ENCODE measurements around the gene MLNR. TPM values are rescaled to one million over a fixed set of nuclear protein-coding genes. Genes with fewer than 3 reads are reported as not detected.

Gene MLNR
- polyA plus RNA-seq, 3 donors = not detected

DNA sequence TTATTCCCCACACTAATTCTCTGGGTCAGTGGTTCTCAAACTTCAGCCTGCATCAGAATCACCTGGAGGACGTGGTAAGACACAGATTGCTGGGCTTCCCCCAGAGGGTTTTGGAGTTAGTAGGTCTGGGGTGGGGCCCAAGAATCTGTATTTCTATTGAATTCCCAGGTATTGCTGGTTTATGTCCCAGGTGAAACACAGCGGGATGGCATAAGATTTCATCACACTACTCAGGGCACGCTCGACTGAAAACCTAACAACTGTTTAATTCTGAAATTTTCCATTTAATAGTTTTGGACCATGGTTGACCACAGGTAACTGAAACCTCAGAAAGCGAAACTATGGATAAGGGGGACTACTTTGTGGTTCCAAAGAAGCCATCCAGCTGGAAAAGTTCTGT lies 6.5 kb downstream of the MLNR start:
- H3K27me3 ChIP-seq (ENCODE audit: control insufficient read depth in 2 of 2, insufficient read depth in 2 of 2, low read length in 2 of 2) = peaks cover 7 to 9% of the 10 kb centered on the region in 2 donors
- no CpG with 5 or more reads among the region's 5 CpGs for WGBS (ENCODE audit: insufficient coverage)
- Mint-ChIP-seq H3K36me3 (peaks cover 4 to 6% of the 10 kb centered on the region in 2 donors), H3K4me3 (no peak overlapping the region), H3K27me3 (ENCODE audit: low read depth in 3 of 3) (peaks cover 5 to 13% (median 8%) of the 10 kb centered on the region in 3 donors), H3K4me1 (peaks cover 27% of the 10 kb centered on the region), H3K9me3 (peaks cover 0 to 5% (median 2%) of the 10 kb centered on the region in 7 donors), H3K27ac (no peak overlapping the region)
- no peak for DNase-seq
- no peak overlapping the region for H3K9ac ChIP-seq (ENCODE audit: insufficient read depth, low read length, poor library complexity, severe bottlenecking)
- H2AFZ ChIP-seq (ENCODE audit: insufficient read depth, low read depth, low read length, poor library complexity, severe bottlenecking) = no peak overlapping the region
- TF ChIP-seq, protein P1, sequence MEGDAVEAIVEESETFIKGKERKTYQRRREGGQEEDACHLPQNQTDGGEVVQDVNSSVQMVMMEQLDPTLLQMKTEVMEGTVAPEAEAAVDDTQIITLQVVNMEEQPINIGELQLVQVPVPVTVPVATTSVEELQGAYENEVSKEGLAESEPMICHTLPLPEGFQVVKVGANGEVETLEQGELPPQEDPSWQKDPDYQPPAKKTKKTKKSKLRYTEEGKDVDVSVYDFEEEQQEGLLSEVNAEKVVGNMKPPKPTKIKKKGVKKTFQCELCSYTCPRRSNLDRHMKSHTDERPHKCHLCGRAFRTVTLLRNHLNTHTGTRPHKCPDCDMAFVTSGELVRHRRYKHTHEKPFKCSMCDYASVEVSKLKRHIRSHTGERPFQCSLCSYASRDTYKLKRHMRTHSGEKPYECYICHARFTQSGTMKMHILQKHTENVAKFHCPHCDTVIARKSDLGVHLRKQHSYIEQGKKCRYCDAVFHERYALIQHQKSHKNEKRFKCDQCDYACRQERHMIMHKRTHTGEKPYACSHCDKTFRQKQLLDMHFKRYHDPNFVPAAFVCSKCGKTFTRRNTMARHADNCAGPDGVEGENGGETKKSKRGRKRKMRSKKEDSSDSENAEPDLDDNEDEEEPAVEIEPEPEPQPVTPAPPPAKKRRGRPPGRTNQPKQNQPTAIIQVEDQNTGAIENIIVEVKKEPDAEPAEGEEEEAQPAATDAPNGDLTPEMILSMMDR (IDR thresholded peaks at IDR 0.05) = no peak
- no peak overlapping the region for H3K27ac ChIP-seq (ENCODE audit: low read depth in 1 of 2, low read length in 2 of 2)
- intact Hi-C loops (cut with micrococcal nuclease) = loop anchor here in 1 of 2 donors (10.0 kb wide), 1 partner anchor 58 kb away; no protein-coding TSS in a partner anchor
- peaks cover 4 to 13% of the 10 kb centered on the region in 2 donors for H3K4me1 ChIP-seq (ENCODE audit: control insufficient read depth in 1 of 2, insufficient read depth in 2 of 2, low read length in 2 of 2)
- no peaks in the 10 kb centered on the region for H3K79me2 ChIP-seq (ENCODE audit: insufficient read depth, low read length)
- H3K36me3 ChIP-seq (replicated peaks in 1 of 2; ENCODE audit: control insufficient read depth in 1 of 2, insufficient read depth in 2 of 2, low read length in 2 of 2) = no peaks in the 10 kb centered on the region
- H4K20me1 ChIP-seq (ENCODE audit: insufficient read depth, low read length) = no peaks in the 10 kb centered on the region
- H3K4me3 ChIP-seq (replicated peaks in 1 of 3; ENCODE audit: low read depth in 2 of 3, low read length in 3 of 3) = no peak overlapping the region
- H3K9me3 ChIP-seq (replicated peaks in 1 of 2; ENCODE audit: control insufficient read depth in 1 of 2, insufficient read depth in 1 of 2, low read length in 2 of 2) = peaks cover 0 to 3% of the 10 kb centered on the region in 2 donors
- H3K4me2 ChIP-seq (replicated peaks; ENCODE audit: extremely low read depth, low read length, poor library complexity, severe bottlenecking) = no peak overlapping the region

DNA sequence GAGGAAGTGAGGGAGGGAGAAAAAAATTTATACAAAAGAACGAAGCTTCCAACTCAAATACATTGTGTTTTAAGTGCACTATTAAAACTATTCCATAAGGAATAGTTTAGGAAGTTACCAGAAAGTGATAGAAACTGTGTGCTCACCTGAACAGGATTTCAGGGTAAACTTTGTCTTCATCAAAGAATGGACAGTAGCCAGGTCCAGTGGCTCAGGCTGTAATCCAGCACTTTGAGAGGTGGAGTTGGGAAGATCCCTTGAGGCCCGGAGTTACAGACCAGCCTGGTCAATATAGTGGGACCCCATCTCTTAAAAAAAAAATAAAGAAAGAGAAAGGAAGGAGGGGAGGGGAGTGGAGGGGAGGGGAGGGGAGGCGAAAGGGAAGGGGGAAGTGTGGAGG lies 14.6 kb downstream of the MLNR start:
- Mint-ChIP-seq H3K9me3 (peaks cover 0 to 1% (median 0%) of the 10 kb centered on the region in 7 donors), H3K36me3 (no peaks in the 10 kb centered on the region)
- no peaks in the 10 kb centered on the region for H3K9me3 ChIP-seq (replicated peaks in 1 of 2; ENCODE audit: control insufficient read depth in 1 of 2, insufficient read depth in 1 of 2, low read length in 2 of 2)

More for the DNA sequence above, 14.6 kb downstream of the MLNR start:
- Histone ChIP-seq H3K79me2 (ENCODE audit: insufficient read depth, low read length) (no peaks in the 10 kb centered on the region), H3K27me3 (ENCODE audit: control insufficient read depth in 2 of 2, insufficient read depth in 2 of 2, low read length in 2 of 2) (no peaks in the 10 kb centered on the region), H3K4me2 (replicated peaks; ENCODE audit: extremely low read depth, low read length, poor library complexity, severe bottlenecking) (no peak overlapping the region), H3K9ac (ENCODE audit: insufficient read depth, low read length, poor library complexity, severe bottlenecking) (no peak overlapping the region), H3K36me3 (replicated peaks in 1 of 2; ENCODE audit: control insufficient read depth in 1 of 2, insufficient read depth in 2 of 2, low read length in 2 of 2) (no peaks in the 10 kb centered on the region), H3K4me3 (replicated peaks in 1 of 3; ENCODE audit: low read depth in 2 of 3, low read length in 3 of 3) (no peak overlapping the region), H4K20me1 (ENCODE audit: insufficient read depth, low read length) (no peaks in the 10 kb centered on the region), H3K27ac (ENCODE audit: low read depth in 1 of 2, low read length in 2 of 2) (no peak overlapping the region), H2AFZ (ENCODE audit: insufficient read depth, low read depth, low read length, poor library complexity, severe bottlenecking) (no peak overlapping the region), H3K4me1 (ENCODE audit: control insufficient read depth in 1 of 2, insufficient read depth in 2 of 2, low read length in 2 of 2) (no peaks in the 10 kb centered on the region)
- Mint-ChIP-seq H3K4me3 (no peak overlapping the region), H3K27me3 (ENCODE audit: low read depth in 3 of 3) (peaks cover 0 to 3% (median 1%) of the 10 kb centered on the region in 3 donors), H3K27ac (no peak overlapping the region), H3K4me1 (peaks cover 2% of the 10 kb centered on the region)
- TF ChIP-seq, protein P1 (IDR thresholded peaks at IDR 0.05) = no peak
- no CpG with 5 or more reads among the region's 3 CpGs for WGBS (ENCODE audit: insufficient coverage)
- intact Hi-C loops (cut with micrococcal nuclease) = no loop called here
- DNase-seq = no peak

Measured in CD14-positive monocyte (primary cell).